Activated CD8-positive, alpha-beta memory T cell treated with anti-CD3 and anti-CD28 coated beads for 48 hours (primary cell): ENCODE data around the gene POLR3B.

Source experiments
- DNase-seq, 3 experiments: peaks; one replicate each; pipeline ENCODE4 v3.0.0-alpha.2; 2020; ENCODE audit warnings: low read depth in 2 of 3, low spot score in 2 of 3

Gene POLR3B

GRCh38 chr12:106541201-106541600 is 183.7 kb downstream of the POLR3B start:
- no peak for DNase-seq

- no peak for DNase-seq
Measured at GRCh38 chr12:106551410-106551809, 193.9 kb downstream of the POLR3B start.

DNA sequence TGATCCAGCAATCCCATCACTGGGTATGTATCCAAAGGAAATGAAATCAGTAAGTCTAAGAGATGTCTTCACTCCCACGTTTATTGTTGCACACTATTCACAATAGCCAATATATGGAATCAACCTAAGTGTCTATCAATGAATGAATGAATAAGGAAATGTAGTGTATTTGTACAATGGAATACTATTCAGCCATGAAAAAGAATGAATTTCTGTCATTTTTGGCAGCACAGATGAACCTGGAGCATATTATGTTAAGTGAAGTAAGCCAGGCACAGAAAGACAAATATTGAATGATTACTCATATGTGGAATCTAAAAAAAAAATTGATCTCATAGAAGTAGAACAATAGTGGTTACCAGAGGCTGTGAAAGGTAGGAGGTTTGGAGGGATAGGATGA is 194.7 kb downstream of the POLR3B start:
- no peak for DNase-seq
